Measurements from ENCODE around the gene CLN5.
"Not testable (repeated sequence)": the region's sequence is repeated elsewhere in the genome, so short reads cannot be mapped to it uniquely, and the experiment has no call there.

CLN5 gene

DNA sequence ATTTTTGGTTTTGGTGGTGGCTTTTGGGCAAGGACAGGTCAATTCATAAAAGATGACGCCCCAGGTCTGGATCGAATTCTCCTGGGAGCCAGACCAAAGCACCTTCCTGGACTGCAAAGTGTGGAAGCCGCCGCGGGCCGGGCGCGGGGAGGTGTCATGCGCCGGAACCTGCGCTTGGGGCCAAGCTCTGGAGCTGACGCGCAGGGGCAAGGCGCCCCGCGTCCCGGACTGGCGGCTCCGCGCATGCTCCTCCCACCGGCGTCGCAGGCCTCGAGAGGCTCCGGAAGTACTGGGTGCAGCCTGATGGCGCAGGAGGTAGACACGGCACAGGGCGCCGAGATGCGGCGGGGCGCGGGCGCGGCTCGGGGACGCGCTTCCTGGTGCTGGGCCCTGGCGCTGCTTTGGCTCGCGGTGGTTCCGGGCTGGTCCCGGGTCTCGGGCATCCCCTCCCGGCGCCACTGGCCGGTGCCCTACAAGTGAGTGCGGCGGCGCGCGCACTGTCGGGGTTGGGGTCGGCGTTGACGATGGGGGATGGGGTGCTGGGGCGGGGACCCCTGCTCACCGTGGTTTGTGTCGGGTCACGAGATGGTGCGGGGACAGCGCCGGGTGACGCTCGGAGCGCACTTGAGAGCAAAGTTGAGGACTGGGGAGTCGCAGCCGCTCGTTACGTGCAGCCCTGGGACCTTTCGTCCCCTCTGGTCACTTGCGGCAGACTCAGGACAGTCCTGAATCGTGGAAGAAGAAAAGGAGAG, at the start of gene CLN5:
Gene CLN5, plus strand, starts transcription at position 286 of the 752 bp plus-strand sequence. Its CDS starts 18 bp downstream, at position 304.
- DNase-seq (ENCODE audit: low spot score): peak; percentile 96

GRCh38 chr13:76942363-76942762, 49.5 kb upstream of the CLN5 start:
- peak; percentile 20 for DNase-seq (ENCODE audit: low spot score)

- no peak for DNase-seq (ENCODE audit: low spot score)
These were observed 48.2 kb upstream of the CLN5 start for GRCh38 chr13:76943646-76944045.

GRCh38 chr13:76944456-76944855, 47.4 kb upstream of the CLN5 start:
- DNase-seq (ENCODE audit: low spot score): no peak

DNA sequence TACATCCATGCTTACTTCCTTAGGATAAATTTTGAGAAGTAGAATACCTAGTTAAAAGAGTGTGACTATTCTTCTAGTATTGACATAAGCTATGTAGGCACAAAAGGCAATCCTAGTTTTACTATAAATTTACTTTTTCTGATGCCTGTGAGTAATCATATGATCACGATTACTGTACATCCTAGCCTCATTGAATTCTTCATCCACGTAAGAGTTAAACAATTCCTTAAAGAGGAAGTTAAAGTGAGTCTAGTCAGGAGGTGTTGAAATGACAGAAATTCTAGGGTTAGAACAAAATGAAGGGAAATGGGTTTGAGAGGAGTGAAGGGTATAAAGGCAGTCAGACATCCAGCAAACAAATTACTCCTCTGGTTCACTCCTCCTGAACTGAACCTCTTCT, 43.7 kb upstream of the CLN5 start, which contains the start of gene ACOD1:
Gene ACOD1, plus strand, starts transcription at position 363 of the 400 bp plus-strand sequence. CDS start 48 bp downstream, outside the sequence.
- no peak for DNase-seq (ENCODE audit: low spot score)

DNA sequence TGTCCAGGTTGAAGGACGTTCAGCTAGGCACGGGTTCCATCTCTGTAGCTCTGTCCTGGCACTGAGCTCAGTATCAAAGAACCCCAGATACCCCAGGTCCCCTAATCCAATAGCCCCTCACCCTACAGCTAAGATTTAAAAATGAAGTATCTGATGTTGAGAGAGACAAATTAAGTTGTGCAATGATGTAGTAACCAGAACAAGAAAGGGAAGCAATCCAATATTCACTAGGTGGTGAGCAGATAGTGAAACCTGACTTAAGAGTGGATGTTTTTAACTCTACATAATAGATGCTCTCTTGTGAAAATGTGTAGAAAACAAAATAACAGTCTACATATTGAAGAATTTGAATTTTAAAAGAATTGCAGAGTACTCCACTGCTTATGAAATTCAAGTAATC, 41.8 kb upstream of the CLN5 start:
- no peak for DNase-seq (ENCODE audit: low spot score)

DNA sequence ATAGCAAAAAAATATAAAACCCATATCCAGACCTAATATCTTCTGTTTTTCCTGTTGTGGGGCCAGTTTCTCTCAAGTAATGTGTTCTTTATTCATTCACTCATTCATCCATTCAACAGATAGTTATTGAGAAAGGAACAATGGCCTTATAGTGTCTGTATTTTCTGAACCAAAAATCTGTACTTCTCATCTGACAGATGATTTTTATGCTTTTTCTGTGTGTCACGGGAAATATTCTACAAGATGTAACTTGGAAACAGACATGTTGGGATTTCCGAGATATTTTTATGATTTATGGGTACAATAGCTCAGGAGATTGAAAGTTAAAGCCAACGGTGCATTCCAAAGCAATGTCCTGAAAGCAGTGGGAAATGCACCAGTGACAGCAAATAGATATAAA, 37.9 kb upstream of the CLN5 start:
- no peak for DNase-seq (ENCODE audit: low spot score)

DNA sequence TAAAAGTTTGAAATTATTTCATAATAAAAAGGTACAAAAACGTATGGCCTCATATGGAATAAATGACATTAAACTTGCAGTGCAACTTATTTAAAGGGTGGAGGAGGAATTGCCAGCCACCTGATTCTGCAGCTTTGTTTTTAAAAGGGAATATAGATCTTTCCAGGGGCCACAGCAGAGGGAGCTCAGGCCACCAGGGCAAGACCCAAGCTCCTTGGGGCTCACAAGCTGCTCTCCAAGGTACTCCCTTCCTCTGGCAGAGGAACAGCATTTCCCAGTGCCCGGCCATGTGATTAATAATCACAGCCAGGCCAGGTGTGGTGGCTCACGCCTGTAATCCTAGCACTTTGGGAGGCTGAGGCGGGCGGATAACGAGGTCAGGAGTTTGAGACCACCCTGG, 37.3 kb upstream of the CLN5 start:
- DNase-seq (ENCODE audit: low spot score): no peak

DNA sequence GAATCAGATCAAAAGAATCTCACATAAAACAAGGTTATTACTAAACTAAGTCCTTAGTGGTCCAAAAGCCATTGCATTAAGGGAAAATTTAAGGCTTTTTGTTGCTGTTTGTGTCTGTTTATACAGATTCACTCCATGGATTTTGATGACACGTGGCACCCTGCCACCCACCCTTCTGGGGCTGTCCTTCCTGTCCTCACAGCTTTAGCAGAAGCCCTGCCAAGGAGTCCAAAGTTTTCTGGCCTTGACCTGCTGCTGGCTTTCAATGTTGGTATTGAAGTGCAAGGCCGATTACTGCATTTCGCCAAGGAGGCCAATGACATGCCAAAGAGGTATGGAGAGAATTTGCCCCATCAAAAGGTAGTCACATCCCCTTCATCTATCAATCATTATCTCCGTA, 36.7 kb upstream of the CLN5 start:
- peak; percentile 73 for DNase-seq (ENCODE audit: low spot score)

DNA sequence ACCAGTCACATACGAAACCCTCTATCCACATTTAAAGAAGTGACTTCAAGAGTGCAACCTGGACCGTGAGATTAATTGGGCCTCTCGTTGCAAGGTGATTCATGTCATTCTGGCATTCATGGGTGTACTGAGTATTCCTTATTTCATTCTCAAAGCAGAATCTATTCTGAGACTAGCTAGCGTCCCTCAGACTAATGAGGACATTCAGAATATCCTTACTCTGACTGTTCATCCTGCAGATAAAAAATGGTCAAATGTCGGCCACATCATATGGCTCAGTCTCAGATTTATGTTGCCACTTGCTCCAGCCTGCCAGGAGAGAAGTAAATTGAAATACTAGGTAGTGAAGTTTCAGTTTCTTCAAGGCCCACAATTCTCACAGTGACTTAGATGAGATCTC, 36.2 kb upstream of the CLN5 start:
- DNase-seq (ENCODE audit: low spot score): no peak

DNA sequence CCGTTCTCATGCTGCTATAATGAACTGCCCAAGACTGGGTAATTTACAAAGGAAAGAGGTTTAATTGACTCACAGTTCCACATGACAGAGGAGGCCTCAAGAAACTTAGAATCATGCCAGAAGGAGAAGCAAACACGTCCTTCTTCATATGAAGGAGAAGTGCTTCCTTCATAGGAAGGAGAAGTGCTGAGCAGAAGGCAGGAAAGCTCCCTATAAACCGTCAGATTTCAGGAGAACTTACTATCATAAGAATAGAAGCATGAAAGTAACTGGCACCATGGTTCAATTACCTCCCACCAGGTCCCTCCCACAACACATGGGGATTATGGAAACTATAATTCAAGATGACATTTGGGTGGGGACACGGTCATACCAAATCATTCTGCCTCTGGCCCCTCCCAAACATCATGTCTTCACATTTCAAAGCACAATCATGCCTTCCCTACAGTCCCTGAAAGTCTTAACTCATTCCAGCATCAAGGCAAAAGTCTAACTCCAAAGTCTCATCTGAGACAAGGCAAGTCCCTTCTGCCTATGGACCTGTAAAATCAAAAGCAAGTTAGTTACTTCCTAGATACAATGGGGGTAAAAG, 32.9 kb upstream of the CLN5 start:
- no peak for DNase-seq (ENCODE audit: low spot score)

DNA sequence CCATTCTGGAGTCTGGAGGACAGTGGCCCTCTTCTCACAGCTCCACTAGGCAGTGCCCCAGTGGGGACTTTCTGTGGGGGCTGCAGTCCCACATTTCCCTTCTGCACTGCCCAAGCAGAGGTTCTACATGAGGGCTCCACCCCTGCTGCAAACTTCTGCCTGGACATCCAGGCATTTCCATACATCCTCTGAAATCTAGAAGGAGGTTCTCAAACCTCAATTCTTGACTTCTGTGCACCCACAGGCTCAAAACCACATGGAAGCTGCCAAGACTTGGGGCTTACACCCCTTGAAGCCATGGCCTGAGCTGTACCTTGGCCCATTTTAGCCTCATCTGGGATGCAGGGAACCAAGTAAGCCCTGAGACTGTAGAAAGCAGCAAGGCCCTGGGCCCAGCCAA, 32.1 kb upstream of the CLN5 start:
- DNase-seq (ENCODE audit: low spot score): not testable (repeated sequence)

DNA sequence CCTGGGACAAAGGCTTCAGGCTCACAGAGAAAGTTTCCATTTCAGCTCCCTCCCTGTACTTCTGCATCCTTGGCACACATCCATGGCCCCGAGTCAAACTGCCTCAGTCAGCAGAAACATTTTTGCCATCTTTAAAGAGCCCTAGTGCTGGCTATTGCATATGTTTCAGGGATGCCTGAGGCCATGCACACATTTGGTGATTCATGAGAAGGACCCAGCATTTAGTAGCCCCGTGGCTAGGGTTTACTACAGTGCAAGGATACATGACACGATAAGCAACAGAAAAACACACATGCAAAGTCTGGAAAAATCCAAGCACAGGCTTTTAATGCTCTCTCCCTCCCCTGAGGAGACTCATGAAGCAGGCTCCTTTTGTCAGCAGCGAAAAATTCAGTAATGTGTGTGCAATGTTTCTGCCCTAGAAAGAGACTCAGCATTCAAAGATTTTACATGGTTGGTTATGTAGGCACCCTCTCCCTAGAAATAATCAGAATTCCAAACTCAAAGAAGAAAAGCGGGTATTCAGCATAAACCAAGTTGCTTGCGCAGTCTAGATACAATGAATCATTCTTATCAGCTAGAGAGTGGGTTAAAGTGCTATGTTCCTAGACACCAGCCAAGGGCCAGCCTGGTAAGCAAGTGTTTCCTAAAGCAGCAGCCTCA, 26.0 kb upstream of the CLN5 start:
- DNase-seq (ENCODE audit: low spot score): no peak

- no peak for DNase-seq (ENCODE audit: low spot score)
These were observed 24.9 kb upstream of the CLN5 start for GRCh38 chr13:76967031-76967430.

DNA sequence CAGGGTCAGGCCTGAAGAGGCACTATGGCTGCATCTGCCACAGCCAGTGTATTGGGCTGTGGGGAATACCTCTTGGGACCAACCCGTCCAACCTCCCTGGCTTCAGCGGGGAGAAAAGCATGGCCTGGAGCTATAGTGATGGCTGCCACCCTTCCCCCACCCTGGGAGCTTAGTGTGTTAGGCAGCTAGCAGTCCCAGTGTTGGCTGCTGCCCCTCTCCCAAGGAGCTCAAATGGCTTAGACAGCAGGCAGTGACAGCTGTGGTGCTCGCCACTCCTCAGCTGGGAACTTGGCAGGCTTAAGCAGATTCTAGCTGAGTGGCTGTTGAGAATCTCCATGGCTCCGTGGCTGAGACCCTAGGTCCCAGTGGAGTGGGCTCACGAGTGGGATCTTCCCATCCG, 23.8 kb upstream of the CLN5 start:
- no peak for DNase-seq (ENCODE audit: low spot score)

GRCh38 chr13:76969488-76970365, 22.2 kb upstream of the CLN5 start:
- DNase-seq (ENCODE audit: low spot score): peak; percentile 50

DNA sequence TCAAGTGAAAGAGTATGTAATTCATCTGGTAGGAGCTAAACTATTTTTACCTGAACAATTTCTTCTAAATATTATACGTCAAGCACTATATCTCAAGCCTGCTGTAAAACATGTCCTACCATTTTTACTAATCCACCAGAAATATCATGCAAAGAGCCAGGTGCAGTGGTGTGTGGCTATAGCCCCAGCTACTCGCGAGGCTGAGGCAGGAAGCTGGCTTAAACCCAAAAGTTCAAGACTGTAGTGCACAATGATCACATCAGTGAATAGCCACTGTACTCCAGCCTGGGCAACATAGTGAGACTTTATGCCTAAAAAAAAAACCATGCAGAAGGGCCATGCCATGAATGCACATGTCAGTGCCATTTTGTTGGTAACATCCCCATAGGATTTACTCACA, 20.7 kb upstream of the CLN5 start:
- DNase-seq (ENCODE audit: low spot score): no peak

DNA sequence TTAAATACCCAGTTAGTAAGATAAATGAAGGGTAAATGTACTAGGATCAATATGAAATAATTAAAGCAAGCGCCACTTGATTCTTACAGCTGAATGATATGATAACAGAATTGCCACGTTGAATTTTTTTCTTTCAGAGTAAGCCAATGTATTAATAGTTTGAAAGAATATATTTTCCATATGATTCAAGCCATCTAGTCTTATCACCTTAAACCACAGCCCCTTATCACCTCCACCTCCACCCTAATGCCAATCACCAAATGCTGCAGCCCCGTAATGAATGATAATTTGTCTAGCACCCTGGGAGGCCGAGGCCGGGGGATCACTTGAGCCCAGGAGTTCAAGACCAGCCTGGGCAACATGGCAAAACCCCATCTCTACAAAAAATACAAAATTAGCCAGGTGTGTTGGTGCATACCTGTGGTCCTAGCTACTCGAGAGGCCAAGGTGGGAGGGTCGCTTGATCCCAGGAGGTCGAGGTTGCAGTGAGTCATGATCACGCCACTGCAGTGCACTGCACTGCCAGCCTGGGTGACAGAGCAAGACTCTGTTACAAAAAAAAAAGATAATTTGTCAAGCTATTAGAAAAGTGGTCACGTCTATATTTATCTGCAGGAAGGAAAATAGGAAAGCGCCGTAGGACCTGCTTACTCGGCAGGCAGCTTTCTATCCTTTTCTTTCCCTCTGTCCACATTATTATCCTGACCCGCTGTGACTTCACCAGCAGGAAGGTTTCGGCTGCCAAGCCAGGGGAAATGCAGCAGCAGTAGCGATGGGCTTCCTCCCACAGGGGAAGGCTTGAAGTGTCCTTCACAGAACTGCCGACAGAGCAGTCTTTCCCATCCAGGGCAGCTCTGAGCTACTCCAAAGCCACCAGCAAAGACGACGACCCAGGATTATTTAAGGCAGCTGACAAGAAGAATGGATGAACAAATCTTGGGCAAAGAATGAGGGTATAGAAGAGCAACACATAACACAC, 19.7 kb upstream of the CLN5 start:
- no peak for DNase-seq (ENCODE audit: low spot score)

DNA sequence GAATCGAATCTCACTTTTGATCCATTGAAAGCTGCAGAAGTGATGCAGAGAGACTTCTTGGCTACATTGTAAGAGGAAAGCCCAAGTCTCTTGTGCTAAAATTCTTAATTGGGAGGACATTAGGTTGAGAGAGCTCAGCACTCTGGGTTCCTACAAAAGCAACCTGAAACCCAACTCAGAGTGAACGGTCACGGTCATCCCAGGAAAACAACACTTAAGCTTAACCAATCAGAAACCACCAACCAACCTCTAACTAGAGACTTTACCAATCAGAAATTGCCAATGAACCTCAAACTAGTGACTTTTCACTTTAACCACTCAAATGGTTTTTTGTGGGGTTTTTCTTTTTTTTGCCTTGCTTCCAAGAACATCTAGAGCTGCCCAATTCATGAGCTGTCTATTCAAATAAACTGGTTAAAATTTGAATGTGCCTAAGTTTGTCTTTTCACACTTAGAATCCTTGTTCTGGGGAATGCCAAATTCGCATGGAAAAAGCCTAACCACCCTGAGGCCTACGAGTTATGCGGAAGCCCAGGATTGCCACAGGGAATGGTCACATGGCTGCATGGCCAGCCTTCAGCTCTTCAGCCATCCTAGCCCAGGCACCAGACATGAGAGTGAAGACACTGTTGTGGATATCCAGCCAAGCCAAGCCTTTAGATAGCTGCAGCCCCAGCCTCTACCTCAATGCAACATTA, 17.8 kb upstream of the CLN5 start:
- DNase-seq (ENCODE audit: low spot score): no peak

DNA sequence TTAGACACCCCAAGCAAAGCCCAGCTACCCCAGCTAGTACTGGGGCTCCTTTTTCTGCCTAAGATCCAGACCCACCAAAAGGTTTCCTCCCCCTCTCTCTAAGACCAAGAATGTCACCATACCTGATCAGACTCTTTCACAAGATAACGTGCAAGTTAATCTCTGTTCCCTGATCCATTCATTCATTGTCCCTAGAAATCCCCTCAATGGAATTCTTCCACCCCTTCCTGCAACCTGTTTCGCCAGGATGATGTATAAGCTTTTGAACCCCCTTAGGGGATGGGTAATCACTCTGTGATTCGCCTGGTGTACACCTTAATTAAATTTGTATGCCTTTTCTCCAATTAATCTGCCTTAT, 17.3 kb upstream of the CLN5 start:
- no peak for DNase-seq (ENCODE audit: low spot score)

- DNase-seq (ENCODE audit: low spot score): no peak
These were observed 16.0 kb upstream of the CLN5 start for GRCh38 chr13:76975863-76976262.

Measured in kidney tubule cell (primary cell).